Measurements from ENCODE around the gene SAPCD2. TPM values are rescaled to one million over a fixed set of nuclear protein-coding genes. Genes with fewer than 3 reads are reported as not detected.

The SAPCD2 gene
- total and polyA plus RNA-seq, 12 donors, result 0.07 to 1.7 (median 0.58) TPM

- DNase-seq, result no peak
- no peak overlapping the region for H3K4me3 ChIP-seq
- WGBS, 4 donors, result 90 to 94% (median 92%) methylated on average over 18 to 36 of the region's 36 CpGs
- intact Hi-C loops (cut with DNase I), result no loop called here
- H3K36me3 ChIP-seq (replicated peaks in 1 of 2), result peaks cover 0 to 38% of the 10 kb centered on the region in 2 donors
- TF ChIP-seq CTCF (IDR thresholded peaks at IDR 0.05) (no peak), POLR2A (IDR thresholded peaks at IDR 0.05) (no peak)
- H3K9me3 ChIP-seq (replicated peaks in 1 of 3), result no peaks in the 10 kb centered on the region
- H3K27ac ChIP-seq, result no peak overlapping the region
- H3K27me3 ChIP-seq, result no peaks in the 10 kb centered on the region
- H3K4me1 ChIP-seq (replicated peaks in 1 of 2), result no peaks in the 10 kb centered on the region
Measured at GRCh38 chr9:137018761-137019559, 51.4 kb downstream of the SAPCD2 start.

- no peak for DNase-seq
- TF ChIP-seq CTCF (IDR thresholded peaks at IDR 0.05), result no peak
- TF ChIP-seq POLR2A (IDR thresholded peaks at IDR 0.05), result no peak
- Histone ChIP-seq H3K4me3 (no peak overlapping the region), H3K9me3 (replicated peaks in 1 of 3) (no peaks in the 10 kb centered on the region), H3K27ac (no peak overlapping the region), H3K4me1 (replicated peaks in 1 of 2) (no peaks in the 10 kb centered on the region), H3K36me3 (replicated peaks in 1 of 2) (peaks cover 0 to 38% of the 10 kb centered on the region in 2 donors), H3K27me3 (no peaks in the 10 kb centered on the region)
- intact Hi-C loops (cut with DNase I), result no loop called here
- WGBS, 4 donors, result 92 to 98% (median 95%) methylated on average over 18 to 45 of the region's 45 CpGs
Measured at GRCh38 chr9:137017791-137018497, 52.4 kb downstream of the SAPCD2 start.

- Histone ChIP-seq H3K27me3 (no peaks in the 10 kb centered on the region), H3K9me3 (replicated peaks in 1 of 3) (no peaks in the 10 kb centered on the region), H3K4me3 (no peak overlapping the region), H3K36me3 (replicated peaks in 1 of 2) (peaks cover 0 to 38% of the 10 kb centered on the region in 2 donors), H3K27ac (no peak overlapping the region), H3K4me1 (replicated peaks in 1 of 2) (no peaks in the 10 kb centered on the region)
- no peak for TF ChIP-seq CTCF (IDR thresholded peaks at IDR 0.05)
- no peak for TF ChIP-seq POLR2A (IDR thresholded peaks at IDR 0.05)
- no peak for DNase-seq
- intact Hi-C loops (cut with DNase I), result no loop called here
- WGBS, 4 donors, result 95 to 99% (median 97%) methylated on average over 17 to 28 of the region's 28 CpGs
Measured at GRCh38 chr9:137017071-137017470, 53.3 kb downstream of the SAPCD2 start.

GRCh38 chr9:137016436-137016835, 53.9 kb downstream of the SAPCD2 start:
- Histone ChIP-seq H3K27ac (no peak overlapping the region), H3K9me3 (replicated peaks in 1 of 3) (no peaks in the 10 kb centered on the region), H3K4me3 (no peak overlapping the region), H3K4me1 (replicated peaks in 1 of 2) (no peaks in the 10 kb centered on the region), H3K36me3 (replicated peaks in 1 of 2) (peaks cover 0 to 44% of the 10 kb centered on the region in 2 donors), H3K27me3 (no peaks in the 10 kb centered on the region)
- DNase-seq, result no peak
- intact Hi-C loops (cut with DNase I), result no loop called here
- TF ChIP-seq POLR2A (IDR thresholded peaks at IDR 0.05) (no peak), CTCF (IDR thresholded peaks at IDR 0.05) (no peak)
- WGBS, 4 donors, result 86 to 100% (median 97%) methylated on average over 3 to 16 of the region's 16 CpGs
